Glutamatergic neuron (in vitro differentiated cells): ENCODE measurements around the gene CLMN. TPM values are rescaled to one million over a fixed set of nuclear protein-coding genes. Genes with fewer than 3 reads are reported as not detected.
A peak's percentile ranks its signal among the peaks of the same experiment; 100 is the strongest.
"Not testable (repeated sequence)": the region's sequence is repeated elsewhere in the genome, so short reads cannot be mapped to it uniquely, and the experiment has no call there.

Source experiments
- DNase-seq: peaks from one replicate; pipeline ENCODE4 v3.0.0; 2022
- H3K27ac Mint-ChIP-seq: one replicate; pipeline ENCODE4 v1.8.0; 2020; ENCODE audit warnings: mild to moderate bottlenecking, mixed read lengths, inconsistent platforms; ENCODE audit not compliant: unreplicated experiment
- H3K27me3 Mint-ChIP-seq: one replicate; pipeline ENCODE4 v1.8.0; 2020; ENCODE audit warnings: mild to moderate bottlenecking, moderate library complexity, mixed read lengths, inconsistent platforms; ENCODE audit not compliant: unreplicated experiment
- H3K36me3 Mint-ChIP-seq: one replicate; pipeline ENCODE4 v1.8.0; 2020; ENCODE audit warnings: mild to moderate bottlenecking, mixed read lengths, inconsistent platforms; ENCODE audit not compliant: unreplicated experiment
- H3K4me1 Mint-ChIP-seq: one replicate; pipeline ENCODE4 v1.8.0; 2020; ENCODE audit warnings: mild to moderate bottlenecking, low read depth, mixed read lengths, inconsistent platforms; ENCODE audit not compliant: unreplicated experiment
- H3K4me3 Mint-ChIP-seq: one replicate; pipeline ENCODE4 v1.8.0; 2020; ENCODE audit warnings: mild to moderate bottlenecking, mixed read lengths, inconsistent platforms; ENCODE audit not compliant: unreplicated experiment
- H3K9me3 Mint-ChIP-seq: one replicate; pipeline ENCODE4 v1.8.0; 2020; ENCODE audit warnings: mild to moderate bottlenecking, moderate library complexity, mixed read lengths, inconsistent platforms; ENCODE audit not compliant: unreplicated experiment
- total RNA-seq: library from RNA; stranded (reverse); fragmentation: NEBNext Ultra II Directional; extraction: Animal tissue kit (Norgen Biotek cat#: 25700); gene quantifications from one replicate; pipeline ENCODE4 v1.2.1, GENCODE V29; 2021; ENCODE audit not compliant: unreplicated experiment
- TF ChIP-seq, protein P1 (sequence below): fragments of 200-600 bp; sonication (generic); IDR thresholded peaks from one replicate; pipeline ENCODE4 v1.5.0; 2021; ENCODE audit not compliant: partially characterized antibody, unreplicated experiment

CLMN gene
- total RNA-seq, 1 donor from 2014 or later = 17.6 TPM

DNA sequence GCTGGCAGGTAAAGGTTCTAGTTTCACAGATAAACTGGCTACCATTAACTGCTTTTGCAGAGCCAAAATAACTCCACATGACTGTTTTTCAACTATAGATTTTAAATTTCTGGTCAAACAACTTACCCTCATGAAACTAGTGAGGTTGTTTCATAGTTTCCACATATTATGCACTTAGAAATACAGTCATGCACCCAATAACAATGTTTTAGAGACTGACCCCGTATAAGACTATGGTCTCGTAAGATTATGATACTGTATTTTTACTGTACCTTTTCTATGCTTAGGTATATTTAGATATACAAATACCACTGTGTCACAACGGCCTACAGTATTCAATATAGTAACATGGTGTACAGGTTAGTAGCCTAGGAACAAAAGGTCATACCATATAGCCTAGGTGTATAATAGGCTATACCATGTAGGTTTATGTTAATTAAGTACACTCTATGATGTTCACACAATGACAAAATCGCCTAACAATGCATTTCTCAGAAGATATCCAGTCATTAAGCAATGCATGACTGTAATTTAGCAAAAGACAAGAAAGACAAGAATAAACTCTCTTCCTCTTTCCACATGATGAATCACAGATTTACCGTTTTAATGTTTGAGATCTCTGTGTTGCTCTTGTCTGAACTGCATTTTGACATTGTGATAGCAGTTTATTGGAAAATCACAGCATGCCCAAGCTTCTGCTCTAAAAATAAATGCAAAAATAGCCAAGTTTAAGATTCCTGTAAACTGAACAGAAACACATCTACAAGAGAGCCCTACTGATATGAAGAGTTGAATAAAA is 179.4 kb downstream of the CLMN start:
- Mint-ChIP-seq H3K9me3 (no peaks in the 10 kb centered on the region), H3K36me3 (peaks cover 7% of the 10 kb centered on the region), H3K4me3 (no peak overlapping the region), H3K27ac (no peak overlapping the region), H3K27me3 (no peaks in the 10 kb centered on the region), H3K4me1 (peaks cover 8% of the 10 kb centered on the region)
- no peak for DNase-seq
- TF ChIP-seq, protein P1, sequence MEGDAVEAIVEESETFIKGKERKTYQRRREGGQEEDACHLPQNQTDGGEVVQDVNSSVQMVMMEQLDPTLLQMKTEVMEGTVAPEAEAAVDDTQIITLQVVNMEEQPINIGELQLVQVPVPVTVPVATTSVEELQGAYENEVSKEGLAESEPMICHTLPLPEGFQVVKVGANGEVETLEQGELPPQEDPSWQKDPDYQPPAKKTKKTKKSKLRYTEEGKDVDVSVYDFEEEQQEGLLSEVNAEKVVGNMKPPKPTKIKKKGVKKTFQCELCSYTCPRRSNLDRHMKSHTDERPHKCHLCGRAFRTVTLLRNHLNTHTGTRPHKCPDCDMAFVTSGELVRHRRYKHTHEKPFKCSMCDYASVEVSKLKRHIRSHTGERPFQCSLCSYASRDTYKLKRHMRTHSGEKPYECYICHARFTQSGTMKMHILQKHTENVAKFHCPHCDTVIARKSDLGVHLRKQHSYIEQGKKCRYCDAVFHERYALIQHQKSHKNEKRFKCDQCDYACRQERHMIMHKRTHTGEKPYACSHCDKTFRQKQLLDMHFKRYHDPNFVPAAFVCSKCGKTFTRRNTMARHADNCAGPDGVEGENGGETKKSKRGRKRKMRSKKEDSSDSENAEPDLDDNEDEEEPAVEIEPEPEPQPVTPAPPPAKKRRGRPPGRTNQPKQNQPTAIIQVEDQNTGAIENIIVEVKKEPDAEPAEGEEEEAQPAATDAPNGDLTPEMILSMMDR = no peak

DNA sequence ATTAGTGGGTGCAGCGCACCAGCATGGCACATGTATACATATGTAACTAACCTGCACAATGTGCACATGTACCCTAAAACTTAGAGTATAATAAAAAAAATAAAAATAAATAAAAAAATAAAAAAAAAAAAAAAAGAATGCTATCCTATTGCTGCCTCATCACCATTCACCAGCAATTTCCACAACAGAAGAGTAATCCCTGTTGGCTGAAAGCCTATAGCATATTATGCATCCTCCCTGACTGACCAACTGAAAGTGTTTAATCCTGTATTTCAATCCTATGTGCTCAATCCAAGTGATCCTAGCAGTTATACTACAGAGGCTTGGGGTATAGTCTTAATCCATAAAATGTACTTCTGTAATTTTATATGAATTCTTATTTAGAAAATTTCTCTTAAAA is 180.8 kb downstream of the CLMN start:
- H3K36me3 Mint-ChIP-seq = no peaks in the 10 kb centered on the region
- H3K9me3 Mint-ChIP-seq = no peaks in the 10 kb centered on the region
- H3K4me3 Mint-ChIP-seq = no peak overlapping the region
- peaks cover 8% of the 10 kb centered on the region for H3K4me1 Mint-ChIP-seq
- TF ChIP-seq, protein P1 = no peak
- no peak for DNase-seq
- no peaks in the 10 kb centered on the region for H3K27me3 Mint-ChIP-seq
- no peak overlapping the region for H3K27ac Mint-ChIP-seq

DNA sequence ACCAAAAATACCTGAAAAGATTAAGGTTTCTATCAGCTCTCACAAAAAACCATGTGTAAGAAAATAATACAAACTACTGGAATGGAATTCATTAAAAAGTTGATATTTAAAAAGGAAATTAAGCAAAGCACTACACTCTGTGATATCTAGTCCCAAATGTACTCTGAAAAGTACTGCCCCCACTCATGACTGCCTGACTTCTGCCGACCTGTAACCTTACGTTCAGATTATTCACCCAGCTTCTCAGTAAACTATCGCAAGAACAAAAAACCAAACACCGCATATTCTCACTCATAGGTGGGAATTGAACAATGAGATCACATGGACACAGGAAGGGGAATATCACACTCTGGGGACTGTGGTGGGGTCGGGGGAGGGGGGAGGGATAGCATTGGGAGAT is 181.3 kb downstream of the CLMN start:
- not testable (repeated sequence) for DNase-seq, H3K27me3 Mint-ChIP-seq, H3K36me3 Mint-ChIP-seq, H3K9me3 Mint-ChIP-seq, H3K4me1 Mint-ChIP-seq
- Mint-ChIP-seq H3K4me3 (peak overlapping the region; percentile 69), H3K27ac (peak overlapping the region; percentile 59)

DNA sequence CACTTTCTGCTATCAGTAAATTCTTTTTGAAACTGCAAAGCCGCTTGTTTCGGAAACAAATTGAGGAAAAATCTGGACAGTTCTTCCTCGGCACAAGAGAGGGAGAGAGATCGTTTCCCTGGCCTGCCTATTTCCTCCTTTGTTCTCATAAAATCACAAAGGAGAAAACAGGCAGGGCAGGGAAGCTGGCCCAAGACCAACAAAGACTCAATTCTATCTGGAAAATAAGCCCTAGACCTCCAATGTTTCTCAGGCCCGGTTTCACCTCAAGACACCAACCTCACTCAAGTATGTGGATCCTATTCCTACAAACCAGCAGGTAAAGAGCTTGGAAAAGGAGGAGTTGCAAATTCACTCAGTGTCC is 181.9 kb downstream of the CLMN start:
- TF ChIP-seq, protein P1 = no peak
- H3K9me3 Mint-ChIP-seq = no peaks in the 10 kb centered on the region
- H3K4me3 Mint-ChIP-seq = no peak overlapping the region
- H3K4me1 Mint-ChIP-seq = peaks cover 8% of the 10 kb centered on the region
- H3K27ac Mint-ChIP-seq = no peak overlapping the region
- H3K36me3 Mint-ChIP-seq = no peaks in the 10 kb centered on the region
- no peak for DNase-seq
- no peaks in the 10 kb centered on the region for H3K27me3 Mint-ChIP-seq

DNA sequence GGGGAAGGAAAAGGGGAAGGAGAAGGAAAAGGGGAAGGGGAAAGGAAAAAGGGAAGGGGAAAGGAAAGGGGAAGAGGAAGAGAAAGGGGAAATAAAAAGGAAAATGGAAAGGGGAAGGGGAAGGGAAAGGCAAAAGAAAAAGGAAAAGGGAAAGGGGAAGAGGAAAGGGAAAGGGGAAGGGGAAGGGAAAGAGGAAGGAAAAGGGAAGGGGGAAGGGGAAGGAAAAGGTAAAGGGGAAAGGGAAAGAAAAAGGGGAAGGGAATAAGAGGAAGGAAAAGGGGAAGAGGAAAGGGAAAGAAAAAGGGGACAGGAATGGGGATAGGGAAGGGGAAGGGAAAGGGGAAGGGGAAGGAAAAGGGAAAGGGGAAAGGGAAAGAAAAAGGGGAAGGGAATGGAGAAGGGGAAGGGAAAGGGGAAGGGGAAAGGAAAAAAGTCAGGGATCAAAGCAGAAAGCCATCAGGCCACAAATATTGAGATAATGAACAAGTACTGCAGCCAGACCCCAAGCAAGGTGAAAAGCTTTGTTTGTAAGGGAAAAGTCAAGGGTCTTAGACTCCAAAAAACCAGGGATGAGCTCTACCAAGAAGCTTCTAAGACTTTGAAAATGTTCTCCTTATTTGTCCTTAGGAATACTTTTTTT is 182.4 kb downstream of the CLMN start:
- no peaks in the 10 kb centered on the region for H3K36me3 Mint-ChIP-seq
- H3K4me3 Mint-ChIP-seq = no peak overlapping the region
- no peaks in the 10 kb centered on the region for H3K9me3 Mint-ChIP-seq
- no peaks in the 10 kb centered on the region for H3K27me3 Mint-ChIP-seq
- peaks cover 8% of the 10 kb centered on the region for H3K4me1 Mint-ChIP-seq
- TF ChIP-seq, protein P1 = no peak
- DNase-seq = no peak
- H3K27ac Mint-ChIP-seq = no peak overlapping the region
